ENCODE results near the gene DSTYK.

DNA sequence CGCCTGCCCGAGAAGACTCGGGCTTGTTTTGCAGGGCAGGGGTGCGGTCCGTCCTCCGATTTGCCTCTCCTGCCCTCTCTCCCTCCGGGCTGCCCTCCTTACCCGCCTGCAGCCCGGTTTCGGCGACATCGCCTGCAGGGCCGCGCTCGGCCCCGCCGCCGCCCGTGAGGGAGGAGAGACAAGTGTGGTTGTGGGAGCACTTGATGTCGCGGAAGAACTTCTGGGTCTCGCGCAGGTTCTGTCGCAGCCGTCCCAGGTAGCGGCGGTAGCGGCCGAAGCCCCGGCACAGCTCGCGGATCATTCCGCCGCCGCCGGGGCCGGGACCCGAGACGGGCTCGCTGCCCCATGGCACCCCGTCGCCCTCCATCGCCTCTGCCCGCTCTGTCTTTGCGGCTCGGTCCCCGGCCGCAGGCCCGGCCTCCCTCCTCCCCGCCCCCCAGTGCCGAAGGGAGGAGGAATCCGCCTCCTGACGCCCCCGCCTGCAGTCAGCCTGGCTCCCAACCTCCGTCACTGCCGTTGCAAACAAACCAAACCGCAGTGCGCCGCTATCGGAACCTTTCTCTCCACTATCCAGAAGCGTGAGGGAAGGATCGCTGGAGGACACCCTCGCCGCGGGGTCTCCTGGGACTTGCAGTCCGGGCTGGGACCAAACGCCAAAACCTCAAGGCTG lies at the start of gene DSTYK:
- TF ChIP-seq CTCF (conservative IDR thresholded peaks at IDR 0.05; ENCODE audit: low read length) = no peak
- TF ChIP-seq EZH2phosphoT487 (IDR thresholded peaks at IDR 0.05; ENCODE audit: borderline replicate concordance) = no peak
